Coronary artery (tissue), 2 donors: Measurements from ENCODE around the gene GAS2L1.
"Not testable (repeated sequence)": the region's sequence is repeated elsewhere in the genome, so short reads cannot be mapped to it uniquely, and the experiment has no call there.

Experiments used
- DNase-seq: peaks from one replicate; pipeline ENCODE4 v3.0.0-alpha.2; 2017; ENCODE audit warnings: low spot score
- H3K27ac ChIP-seq, 2 donors: fragments of 200-600 bp; sonication (generic); one replicate each; pipeline ENCODE4 v1.5.1; 2016 to 2019
- H3K4me3 ChIP-seq: fragments of 200-600 bp; sonication (generic); 2 replicates; pipeline ENCODE4 v1.5.1; 2016; ENCODE audit warnings: mild to moderate bottlenecking, moderate library complexity
- TF ChIP-seq, protein P1 (sequence below): fragments of 200-600 bp; sonication (generic); IDR thresholded peaks from one replicate; pipeline ENCODE4 v1.5.1; 2019; ENCODE audit warnings: antibody characterized with exemption

The GAS2L1 gene

DNA sequence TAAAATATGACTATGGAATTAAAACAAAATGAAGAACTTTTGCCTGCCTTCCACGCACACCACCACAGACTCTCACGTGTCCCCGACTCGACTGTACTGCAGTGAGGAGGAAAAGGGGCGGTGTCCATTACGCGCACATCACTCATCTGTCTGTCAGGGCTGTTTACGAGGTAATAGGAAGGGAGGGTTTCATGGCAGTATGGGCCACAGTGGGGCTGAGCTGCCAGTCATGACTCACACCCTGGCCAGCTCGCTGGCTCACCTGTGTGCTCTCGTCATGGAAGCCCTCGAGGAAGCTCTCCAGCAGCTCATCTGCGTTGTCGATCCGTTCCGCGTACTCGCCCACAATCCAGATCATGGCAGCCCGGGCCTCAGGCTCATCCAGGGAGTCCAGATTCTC is 42.5 kb downstream of the GAS2L1 start:
- Histone ChIP-seq H3K4me3 (no peak overlapping the region), H3K27ac (no peak overlapping the region)
- no peak for DNase-seq
- TF ChIP-seq, protein P1, sequence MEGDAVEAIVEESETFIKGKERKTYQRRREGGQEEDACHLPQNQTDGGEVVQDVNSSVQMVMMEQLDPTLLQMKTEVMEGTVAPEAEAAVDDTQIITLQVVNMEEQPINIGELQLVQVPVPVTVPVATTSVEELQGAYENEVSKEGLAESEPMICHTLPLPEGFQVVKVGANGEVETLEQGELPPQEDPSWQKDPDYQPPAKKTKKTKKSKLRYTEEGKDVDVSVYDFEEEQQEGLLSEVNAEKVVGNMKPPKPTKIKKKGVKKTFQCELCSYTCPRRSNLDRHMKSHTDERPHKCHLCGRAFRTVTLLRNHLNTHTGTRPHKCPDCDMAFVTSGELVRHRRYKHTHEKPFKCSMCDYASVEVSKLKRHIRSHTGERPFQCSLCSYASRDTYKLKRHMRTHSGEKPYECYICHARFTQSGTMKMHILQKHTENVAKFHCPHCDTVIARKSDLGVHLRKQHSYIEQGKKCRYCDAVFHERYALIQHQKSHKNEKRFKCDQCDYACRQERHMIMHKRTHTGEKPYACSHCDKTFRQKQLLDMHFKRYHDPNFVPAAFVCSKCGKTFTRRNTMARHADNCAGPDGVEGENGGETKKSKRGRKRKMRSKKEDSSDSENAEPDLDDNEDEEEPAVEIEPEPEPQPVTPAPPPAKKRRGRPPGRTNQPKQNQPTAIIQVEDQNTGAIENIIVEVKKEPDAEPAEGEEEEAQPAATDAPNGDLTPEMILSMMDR = no peak

DNA sequence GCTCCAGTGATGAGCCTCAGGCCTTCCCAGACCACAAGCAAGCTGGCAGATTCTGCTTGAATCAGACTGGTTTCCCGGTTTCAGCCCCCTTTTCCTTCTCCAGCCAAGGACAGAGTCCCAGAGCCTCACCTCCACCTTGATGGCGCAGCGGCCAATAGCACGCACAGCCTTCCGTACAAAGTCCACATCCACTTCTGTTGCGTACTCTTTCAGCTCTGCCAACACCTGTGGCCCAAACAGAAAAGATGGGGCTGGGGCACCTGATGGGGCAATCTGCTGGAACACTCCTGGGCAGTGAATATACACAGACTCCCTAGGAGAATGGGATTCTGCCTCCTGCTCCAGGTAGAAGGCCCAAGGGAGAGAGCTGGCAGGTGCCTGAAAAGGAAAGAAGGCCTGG is 44.6 kb downstream of the GAS2L1 start:
- Histone ChIP-seq H3K4me3 (no peak overlapping the region), H3K27ac (no peak overlapping the region)
- TF ChIP-seq, protein P1 = no peak
- no peak for DNase-seq

- Histone ChIP-seq H3K27ac (no peak overlapping the region), H3K4me3 (no peak overlapping the region)
- DNase-seq = no peak
- TF ChIP-seq, protein P1 = no peak
Measured at GRCh38 chr22:29351891-29352290, 45.4 kb downstream of the GAS2L1 start.

- Histone ChIP-seq H3K27ac (no peak overlapping the region), H3K4me3 (no peak overlapping the region)
- TF ChIP-seq, protein P1 = no peak
- no peak for DNase-seq
Measured at GRCh38 chr22:29352778-29353177, 46.3 kb downstream of the GAS2L1 start.

GRCh38 chr22:29353286-29353685 is 46.8 kb downstream of the GAS2L1 start:
- DNase-seq = no peak
- no peak overlapping the region for H3K27ac ChIP-seq
- TF ChIP-seq, protein P1 = no peak
- H3K4me3 ChIP-seq = no peak overlapping the region

DNA sequence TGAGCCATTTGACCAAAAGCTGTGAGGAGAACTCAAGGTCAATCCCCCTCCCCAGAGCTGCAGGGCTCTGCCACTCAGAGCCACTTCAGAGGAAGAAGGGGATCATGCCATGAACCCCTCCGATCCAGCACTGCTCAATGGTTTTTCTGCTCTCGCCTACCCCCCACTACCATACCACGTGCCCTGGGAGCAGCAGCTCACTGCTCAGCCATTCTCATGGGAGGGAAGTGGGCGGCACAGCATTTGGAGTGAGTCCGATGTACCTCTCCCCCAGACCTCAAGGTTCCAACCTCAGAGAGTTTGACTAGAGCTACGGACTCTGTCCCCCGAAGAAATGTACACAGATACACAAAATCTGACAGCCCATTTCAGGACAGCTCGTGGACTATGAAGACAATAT is 47.4 kb downstream of the GAS2L1 start:
- no peak for DNase-seq
- TF ChIP-seq, protein P1 = no peak

DNA sequence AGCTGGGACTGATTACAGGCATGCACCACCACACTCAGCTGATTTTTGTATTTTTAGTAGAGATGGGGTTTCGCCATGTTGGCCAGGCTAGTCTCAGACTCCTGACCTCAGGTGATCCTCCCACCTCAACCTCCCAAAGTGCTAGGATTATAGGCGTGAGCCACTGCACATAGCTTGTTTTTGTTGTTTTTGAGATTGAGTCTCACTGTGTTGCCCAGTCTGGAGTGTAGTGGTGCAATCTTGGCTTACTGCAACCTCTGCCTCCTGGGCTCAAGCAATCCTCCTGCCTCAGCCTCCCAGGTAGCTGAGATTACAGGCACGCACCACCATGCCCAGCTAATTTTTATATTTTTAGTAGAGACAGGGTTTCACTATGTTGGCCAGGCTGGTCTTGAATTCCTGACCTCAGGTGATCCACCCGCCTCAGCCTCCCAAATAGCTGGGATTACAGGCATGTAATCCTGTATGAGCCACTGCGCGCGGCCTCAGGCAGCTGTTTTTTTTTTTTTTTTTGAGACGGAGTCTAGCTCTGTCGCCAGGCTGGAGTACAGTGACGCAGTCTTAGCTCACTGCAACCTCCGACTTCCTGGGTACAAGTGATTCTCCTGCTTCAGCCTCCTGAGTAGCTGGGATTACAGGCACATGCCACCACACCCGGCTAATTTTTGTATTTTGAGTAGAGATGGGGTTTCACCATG is 50.9 kb downstream of the GAS2L1 start:
- not testable (repeated sequence) for DNase-seq, H3K4me3 ChIP-seq

More for the DNA sequence above, 47.4 kb downstream of the GAS2L1 start:
- Histone ChIP-seq H3K27ac (no peak overlapping the region), H3K4me3 (no peak overlapping the region)

More for the DNA sequence above, 50.9 kb downstream of the GAS2L1 start:
- not testable (repeated sequence) for H3K27ac ChIP-seq
